Karpas-422 (cell line): Measurements from ENCODE around the gene PTPN12. TPM values are rescaled to one million over a fixed set of nuclear protein-coding genes. Genes with fewer than 3 reads are reported as not detected.
"Not testable (repeated sequence)": the region's sequence is repeated elsewhere in the genome, so short reads cannot be mapped to it uniquely, and the experiment has no call there.

ENCODE experiments used
- DNase-seq: peaks from one replicate; pipeline ENCODE4 v3.0.0-alpha.2; 2015
- H2AFZ ChIP-seq: fragments of 200-600 bp; sonication (generic); 2 replicates; pipeline ENCODE4 v1.6.1; 2014; ENCODE audit warnings: antibody characterized with exemption, low read length, mixed read lengths
- H3K27ac ChIP-seq: fragments of 200-600 bp; sonication (generic); 2 replicates; pipeline ENCODE4 v1.5.1; 2014; ENCODE audit warnings: mild to moderate bottlenecking, low read length, moderate library complexity
- H3K27me3 ChIP-seq: fragments of 200-600 bp; sonication (generic); 2 replicates; pipeline ENCODE4 v1.6.1; 2014; ENCODE audit warnings: low read length, mixed read lengths
- H3K36me3 ChIP-seq: fragments of 200-600 bp; sonication (generic); 2 replicates; pipeline ENCODE4 v1.6.1; 2014; ENCODE audit warnings: low read length, mixed read lengths; ENCODE audit not compliant: insufficient read depth
- H3K4me1 ChIP-seq: fragments of 200-600 bp; sonication (generic); 2 replicates; pipeline ENCODE4 v1.6.1; 2014; ENCODE audit warnings: mild to moderate bottlenecking, low read length, mixed read lengths
- H3K4me2 ChIP-seq: fragments of 200-600 bp; sonication (generic); 2 replicates; pipeline ENCODE4 v1.6.1; 2014; ENCODE audit warnings: low read length, low read depth, mild to moderate bottlenecking; ENCODE audit not compliant: poor library complexity, severe bottlenecking
- H3K4me3 ChIP-seq: fragments of 200-600 bp; sonication (generic); 2 replicates; pipeline ENCODE4 v1.5.1; 2014; ENCODE audit warnings: mild to moderate bottlenecking, antibody characterized with exemption, low read length, mixed read lengths
- H3K79me2 ChIP-seq: fragments of 200-600 bp; sonication (generic); 2 replicates; pipeline ENCODE4 v1.6.1; 2014; ENCODE audit warnings: mild to moderate bottlenecking, low read length, mixed read lengths
- H3K9ac ChIP-seq: fragments of 200-600 bp; sonication (generic); 2 replicates; pipeline ENCODE4 v1.6.0; 2014; ENCODE audit warnings: low read length
- H3K9me2 ChIP-seq: fragments of 200-600 bp; sonication (generic), shearing (Covaris generic); replicated peaks from 2 replicates; pipeline ENCODE4 v1.6.0; 2014; ENCODE audit warnings: mild to moderate bottlenecking, low read length, moderate library complexity; ENCODE audit not compliant: insufficient read depth
- H3K9me3 ChIP-seq: fragments of 300-700, 200-600 bp; sonication (generic); 2 replicates; pipeline ENCODE4 v1.6.1; 2014; ENCODE audit warnings: low read length, mixed read lengths
- H4K20me1 ChIP-seq: fragments of 200-600 bp; sonication (generic); 2 replicates; pipeline ENCODE4 v1.6.1; 2014; ENCODE audit warnings: mild to moderate bottlenecking, antibody characterized with exemption, low read length, low read depth; ENCODE audit not compliant: insufficient read depth
- total RNA-seq: library from RNA; depleted of rRNA; stranded (reverse); fragments of >200 nt; shearing (Covaris generic); gene quantifications from 2 replicates; pipeline ENCODE4 v1.2.3, GENCODE V29; 2014; ENCODE audit warnings: low replicate concordance; rRNA removed

PTPN12 gene
- 6.2 and 17.1 TPM in 2 replicates for total RNA-seq

DNA sequence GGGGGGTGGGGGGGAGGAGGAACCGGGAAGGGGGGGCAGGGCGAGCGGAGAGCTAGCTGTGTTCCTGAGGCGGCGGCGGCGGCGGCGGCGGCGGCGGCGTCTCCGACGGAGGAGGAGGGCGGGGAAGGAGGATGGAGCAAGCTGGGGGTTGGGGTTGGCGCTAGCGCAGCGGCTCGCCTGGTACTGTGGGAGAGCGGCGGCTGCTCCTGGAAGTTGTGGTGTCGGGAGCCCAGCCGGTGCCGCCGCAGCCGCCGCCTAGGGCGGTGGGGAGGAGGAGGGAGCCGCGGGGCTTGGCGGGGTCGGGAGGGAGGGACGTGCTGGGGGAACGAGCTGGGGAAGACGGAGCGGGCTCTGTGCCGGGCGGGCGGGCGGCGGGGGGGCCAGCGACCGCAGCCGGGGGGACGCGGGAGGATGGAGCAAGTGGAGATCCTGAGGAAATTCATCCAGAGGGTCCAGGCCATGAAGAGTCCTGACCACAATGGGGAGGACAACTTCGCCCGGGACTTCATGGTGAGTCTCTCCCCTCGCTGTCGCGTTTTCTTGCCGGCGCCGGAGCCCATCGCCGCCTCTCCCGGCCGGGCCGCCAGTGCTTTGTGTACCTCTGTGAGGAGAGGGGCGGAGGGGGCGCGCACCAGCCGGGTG lies at the start of gene PTPN12:
PTPN12 (plus strand) TSS at position 160 of the 642 bp plus-strand sequence; CDS start at position 412, 252 bp downstream.
- Histone ChIP-seq H3K36me3 (no peaks in the 10 kb centered on the region), H4K20me1 (peaks cover 14% of the 10 kb centered on the region; the same call in 1 of the 2 replicates), H3K4me3 (peak within 1 kb of the TSS; percentile 97), H3K9me3 (no peaks in the 10 kb centered on the region), H3K79me2 (no peaks in the 10 kb centered on the region), H3K4me1 (peaks cover 10% of the 10 kb centered on the region), H3K27me3 (no peaks in the 10 kb centered on the region), H3K9me2 (no peaks in the 10 kb centered on the region), H3K9ac (peak within 1 kb of the TSS; percentile 86), H2AFZ (peak within 1 kb of the TSS; percentile 97; the same call in 1 of the 2 replicates), H3K4me2 (peak within 1 kb of the TSS; percentile 98), H3K27ac (no peak within 1 kb of the TSS)
- peak; percentile 76 for DNase-seq

- no peak overlapping the region for H3K4me2 ChIP-seq
- no peak overlapping the region for H2AFZ ChIP-seq
- H4K20me1 ChIP-seq: no peaks in the 10 kb centered on the region
- no peak overlapping the region for H3K4me3 ChIP-seq
- no peaks in the 10 kb centered on the region for H3K9me2 ChIP-seq
- H3K9ac ChIP-seq: no peak overlapping the region
- DNase-seq: no peak
- no peak overlapping the region for H3K27ac ChIP-seq
- no peaks in the 10 kb centered on the region for H3K4me1 ChIP-seq
- no peaks in the 10 kb centered on the region for H3K9me3 ChIP-seq
- no peaks in the 10 kb centered on the region for H3K27me3 ChIP-seq
- H3K79me2 ChIP-seq: no peaks in the 10 kb centered on the region
- H3K36me3 ChIP-seq: no peaks in the 10 kb centered on the region
These were observed 48.1 kb upstream of the PTPN12 start for GRCh38 chr7:77488986-77489385.

DNA sequence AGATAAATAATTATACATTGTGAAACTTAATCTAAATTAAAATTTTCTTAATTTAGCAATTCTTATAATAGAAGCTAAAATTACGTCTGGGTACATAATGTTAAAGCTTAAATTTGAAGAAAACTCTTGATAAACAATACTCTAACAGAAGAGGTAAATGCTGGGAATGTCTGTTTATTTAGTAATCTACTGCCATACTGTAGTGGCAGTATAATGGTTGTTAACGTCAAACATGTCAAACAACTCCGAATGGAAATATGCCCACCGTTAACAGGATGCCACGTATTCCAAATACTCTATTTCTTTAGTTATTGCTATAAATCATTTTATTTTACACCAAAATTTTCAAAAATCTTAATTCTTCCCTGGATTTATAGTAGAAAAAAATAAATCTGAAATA lies 40.0 kb upstream of the PTPN12 start:
- peaks cover 12% of the 10 kb centered on the region for H3K4me1 ChIP-seq
- no peak overlapping the region for H3K4me3 ChIP-seq
- H3K9ac ChIP-seq: no peak overlapping the region
- H3K27ac ChIP-seq: no peak overlapping the region
- no peaks in the 10 kb centered on the region for H4K20me1 ChIP-seq
- H3K9me2 ChIP-seq: no peaks in the 10 kb centered on the region
- no peak overlapping the region for H2AFZ ChIP-seq
- H3K4me2 ChIP-seq: no peak overlapping the region
- H3K27me3 ChIP-seq: no peaks in the 10 kb centered on the region
- no peaks in the 10 kb centered on the region for H3K9me3 ChIP-seq
- no peak for DNase-seq
- H3K79me2 ChIP-seq: no peaks in the 10 kb centered on the region
- H3K36me3 ChIP-seq: no peaks in the 10 kb centered on the region

- H3K4me2 ChIP-seq: peak overlapping the region; percentile 35
- H3K9me2 ChIP-seq: no peaks in the 10 kb centered on the region
- H3K4me1 ChIP-seq: peaks cover 12% of the 10 kb centered on the region
- no peaks in the 10 kb centered on the region for H4K20me1 ChIP-seq
- H3K36me3 ChIP-seq: no peaks in the 10 kb centered on the region
- no peak overlapping the region for H2AFZ ChIP-seq
- H3K27me3 ChIP-seq: no peaks in the 10 kb centered on the region
- H3K27ac ChIP-seq: no peak overlapping the region
- H3K9ac ChIP-seq: no peak overlapping the region
- H3K79me2 ChIP-seq: no peaks in the 10 kb centered on the region
- no peak for DNase-seq
- no peaks in the 10 kb centered on the region for H3K9me3 ChIP-seq
- no peak overlapping the region for H3K4me3 ChIP-seq
These were observed 38.3 kb upstream of the PTPN12 start for GRCh38 chr7:77498659-77499379.

- Histone ChIP-seq H3K9me2 (no peaks in the 10 kb centered on the region), H4K20me1 (no peaks in the 10 kb centered on the region), H3K4me3 (no peak overlapping the region), H3K36me3 (no peaks in the 10 kb centered on the region), H3K79me2 (no peaks in the 10 kb centered on the region), H3K4me2 (no peak overlapping the region), H3K9ac (no peak overlapping the region), H3K9me3 (no peaks in the 10 kb centered on the region), H3K27ac (no peak overlapping the region), H2AFZ (no peak overlapping the region), H3K27me3 (no peaks in the 10 kb centered on the region), H3K4me1 (peaks cover 12% of the 10 kb centered on the region)
- no peak for DNase-seq
These were observed 35.9 kb upstream of the PTPN12 start for GRCh38 chr7:77501192-77501515.

DNA sequence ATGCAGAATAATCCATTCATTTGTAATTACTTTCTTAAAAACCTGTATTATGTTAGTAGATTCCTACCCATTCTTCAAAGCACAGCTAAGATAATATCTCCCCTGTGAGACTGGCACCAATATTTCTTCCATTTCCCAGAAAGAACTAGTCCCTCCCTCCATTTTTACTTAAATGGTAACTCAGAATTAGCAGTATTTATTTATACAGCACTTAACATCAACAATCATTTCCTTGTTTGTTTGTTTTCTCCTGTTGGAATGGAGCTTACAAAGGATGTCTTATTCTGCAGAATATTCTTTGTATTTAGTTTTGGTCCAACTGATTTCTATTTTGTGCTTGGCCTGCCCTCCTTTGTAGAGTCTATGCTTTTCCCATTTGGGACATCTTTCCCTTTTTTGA lies 32.1 kb upstream of the PTPN12 start:
- no peak overlapping the region for H2AFZ ChIP-seq

DNA sequence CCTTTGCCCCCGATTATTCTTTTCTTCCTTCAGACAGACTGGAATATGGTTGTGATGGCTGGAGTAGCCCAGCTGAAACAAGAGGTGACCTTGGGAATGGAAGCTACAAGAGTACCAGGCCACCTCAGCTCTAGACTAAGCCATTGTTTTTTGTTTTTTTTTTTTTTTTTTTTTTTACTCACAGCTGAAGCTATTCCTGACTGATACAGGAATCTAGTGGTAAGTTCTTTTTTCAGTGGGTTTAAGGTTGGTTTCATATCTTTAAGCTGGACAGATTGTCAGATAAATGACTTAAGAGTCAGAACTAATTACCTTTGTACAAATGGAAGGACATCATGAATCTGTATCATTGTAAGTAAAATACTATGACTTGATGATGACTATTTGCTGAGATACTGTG lies 30.2 kb upstream of the PTPN12 start:
- Histone ChIP-seq H3K4me1 (no peaks in the 10 kb centered on the region), H4K20me1 (no peaks in the 10 kb centered on the region), H2AFZ (no peak overlapping the region), H3K27ac (no peak overlapping the region), H3K9ac (no peak overlapping the region), H3K9me2 (no peaks in the 10 kb centered on the region), H3K36me3 (no peaks in the 10 kb centered on the region), H3K79me2 (no peaks in the 10 kb centered on the region), H3K9me3 (no peaks in the 10 kb centered on the region), H3K4me2 (no peak overlapping the region), H3K4me3 (no peak overlapping the region), H3K27me3 (no peaks in the 10 kb centered on the region)
- DNase-seq: no peak

More for the DNA sequence above, 32.1 kb upstream of the PTPN12 start:
- Histone ChIP-seq H3K79me2 (no peaks in the 10 kb centered on the region), H3K9me2 (no peaks in the 10 kb centered on the region), H3K4me3 (no peak overlapping the region), H3K4me2 (no peak overlapping the region), H3K9ac (no peak overlapping the region), H3K4me1 (no peaks in the 10 kb centered on the region), H3K27me3 (no peaks in the 10 kb centered on the region), H3K36me3 (no peaks in the 10 kb centered on the region), H3K27ac (no peak overlapping the region), H3K9me3 (no peaks in the 10 kb centered on the region), H4K20me1 (no peaks in the 10 kb centered on the region)
- no peak for DNase-seq

- not testable (repeated sequence) for H3K4me1 ChIP-seq, DNase-seq, H4K20me1 ChIP-seq, H3K27ac ChIP-seq, H3K9ac ChIP-seq, H3K4me2 ChIP-seq, H3K36me3 ChIP-seq, H3K9me3 ChIP-seq, H2AFZ ChIP-seq, H3K79me2 ChIP-seq, H3K9me2 ChIP-seq, H3K4me3 ChIP-seq, H3K27me3 ChIP-seq
These were observed 24.0 kb upstream of the PTPN12 start for GRCh38 chr7:77513002-77513670.
